GM21447 (cell line): ENCODE measurements around the gene RIPK1.

Source experiments
- ATAC-seq: cut with Tn5 transposase; IDR thresholded peaks from one replicate; pipeline ENCODE4 v1.9.1; 2021; ENCODE audit not compliant: unreplicated experiment

Gene RIPK1

GRCh38 chr6:3159805-3160781, 91.8 kb downstream of the RIPK1 start:
- no peak for ATAC-seq

GRCh38 chr6:3162067-3162497, 93.8 kb downstream of the RIPK1 start:
- no peak for ATAC-seq

GRCh38 chr6:3162565-3163247, 94.4 kb downstream of the RIPK1 start:
- peak; percentile 62 for ATAC-seq

- peak; percentile 20 for ATAC-seq
Observed at GRCh38 chr6:3163248-3163594, 94.9 kb downstream of the RIPK1 start.

- no peak for ATAC-seq
Observed at GRCh38 chr6:3164388-3164787, 96.1 kb downstream of the RIPK1 start.
